HG03039 (cell line): ENCODE results near the gene VSIG8.

Source experiments
- ATAC-seq: cut with Tn5 transposase; IDR thresholded peaks from one replicate; pipeline ENCODE4 v1.9.1; 2021; ENCODE audit warnings: mild to moderate bottlenecking, moderate library complexity; ENCODE audit not compliant: unreplicated experiment

VSIG8 gene

DNA sequence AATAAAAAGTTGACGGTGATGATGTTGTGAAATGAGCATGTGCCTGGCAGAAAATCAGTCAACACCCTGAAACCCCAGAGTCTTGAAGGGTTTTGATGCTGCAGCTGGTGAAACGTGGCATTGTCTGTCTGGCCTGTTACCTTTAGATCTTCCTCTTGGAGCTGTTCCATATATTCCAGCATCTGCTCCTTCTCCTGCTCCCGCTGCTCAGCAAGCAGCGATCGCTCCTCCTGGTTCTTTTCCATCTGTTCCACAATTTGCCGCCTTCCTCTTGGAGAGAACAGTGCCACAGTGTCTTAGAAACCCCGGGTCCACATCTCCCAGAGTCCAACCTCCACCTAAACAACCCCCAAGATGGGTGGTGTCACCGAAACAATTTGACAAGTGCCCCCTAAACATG is 21.8 kb upstream of the VSIG8 start:
- no peak for ATAC-seq

DNA sequence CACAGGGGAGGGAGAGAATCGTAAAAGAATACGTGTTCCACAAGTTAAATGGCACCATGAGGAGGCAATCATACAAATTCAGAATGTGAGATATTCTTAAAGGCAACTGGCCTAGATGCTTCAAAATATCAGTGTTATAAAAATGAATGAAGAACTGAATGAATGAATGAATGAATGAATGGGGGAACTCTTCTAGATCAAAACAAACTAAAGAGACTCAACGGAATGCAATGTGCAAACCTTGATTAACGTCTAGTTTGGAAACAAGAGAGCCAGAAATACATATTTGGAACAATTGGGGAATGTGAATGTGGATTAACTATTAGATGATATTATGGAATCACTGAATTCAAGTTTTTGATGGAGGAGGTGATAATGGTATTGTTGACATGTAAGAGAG is 20.7 kb upstream of the VSIG8 start:
- no peak for ATAC-seq

DNA sequence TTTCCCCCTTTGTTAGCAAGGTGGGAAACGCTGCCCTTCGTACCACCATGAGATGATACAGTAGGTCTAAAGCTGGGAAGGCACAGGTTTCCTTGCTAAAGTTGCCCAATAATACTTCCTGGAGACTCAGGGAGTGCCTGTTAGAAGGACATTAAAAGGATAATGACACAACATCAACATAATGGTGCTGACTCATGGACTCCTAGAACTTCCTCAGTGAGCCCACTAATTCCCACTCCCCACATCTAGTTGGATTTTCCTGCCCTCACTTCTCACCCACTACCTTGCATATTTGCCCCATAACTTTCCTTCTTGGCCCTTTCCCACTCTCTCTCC is 20.0 kb upstream of the VSIG8 start:
- ATAC-seq = no peak

DNA sequence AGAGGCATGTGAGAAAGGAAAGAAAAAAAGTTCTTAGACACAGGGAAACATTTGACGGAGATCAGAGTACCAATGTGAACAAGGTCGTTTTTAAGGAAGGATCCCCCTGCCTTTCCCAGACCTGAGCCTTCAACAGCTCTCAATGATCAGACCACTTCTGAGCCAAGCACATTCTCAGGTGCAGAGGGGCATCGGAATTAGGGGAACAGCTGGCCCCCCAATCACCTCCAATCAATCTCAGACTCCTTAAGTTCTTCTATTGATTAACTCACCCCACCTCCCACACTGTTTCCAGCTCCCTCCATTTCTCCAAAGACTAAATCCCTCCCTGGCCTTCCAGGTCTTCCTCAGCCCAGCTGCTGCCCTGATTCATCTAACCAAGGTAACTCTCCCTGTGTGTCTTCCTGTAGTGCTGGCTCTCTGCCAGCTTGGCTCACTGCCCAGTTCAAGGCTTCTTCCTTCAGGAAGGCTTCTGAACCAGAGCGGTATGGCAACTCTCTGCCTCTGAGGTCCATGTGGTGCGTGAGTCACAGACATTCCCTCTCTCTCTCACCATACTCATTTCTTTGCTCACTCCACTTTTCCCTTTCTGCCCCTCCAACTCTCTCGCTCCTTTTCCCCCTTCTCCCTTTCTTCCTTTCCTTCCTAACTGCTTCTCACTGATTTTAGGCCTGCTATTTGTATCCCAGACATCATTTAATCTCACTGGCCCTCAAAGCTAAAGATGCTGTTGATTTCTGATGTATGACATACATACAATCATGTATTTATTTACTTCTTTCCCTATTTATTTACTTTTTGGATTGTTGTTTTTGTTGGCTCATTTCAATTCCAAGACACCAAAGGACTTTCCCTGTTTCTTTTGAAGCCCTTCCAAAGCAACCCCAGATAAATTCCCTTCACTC is 19.4 kb upstream of the VSIG8 start:
- no peak for ATAC-seq

DNA sequence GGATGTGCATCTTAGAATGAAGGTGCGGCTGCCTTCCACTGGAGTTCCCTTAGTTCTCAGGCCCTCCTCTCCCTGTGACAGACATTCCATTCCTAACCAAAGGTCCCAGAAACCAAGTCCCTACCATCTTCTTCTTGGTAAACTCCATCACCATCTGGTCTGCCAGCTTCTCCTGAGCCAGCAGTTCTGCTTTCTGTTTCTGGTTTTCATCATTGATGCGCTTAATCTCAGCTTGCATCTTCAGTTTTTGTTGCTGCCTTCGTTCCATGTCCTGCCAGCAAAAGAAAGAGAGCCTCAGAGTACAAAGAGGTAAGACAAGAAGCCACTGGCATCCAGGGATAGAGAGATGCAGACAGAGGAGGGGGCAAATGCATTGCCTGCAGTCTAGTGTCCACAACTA is 18.0 kb upstream of the VSIG8 start:
- ATAC-seq = no peak

DNA sequence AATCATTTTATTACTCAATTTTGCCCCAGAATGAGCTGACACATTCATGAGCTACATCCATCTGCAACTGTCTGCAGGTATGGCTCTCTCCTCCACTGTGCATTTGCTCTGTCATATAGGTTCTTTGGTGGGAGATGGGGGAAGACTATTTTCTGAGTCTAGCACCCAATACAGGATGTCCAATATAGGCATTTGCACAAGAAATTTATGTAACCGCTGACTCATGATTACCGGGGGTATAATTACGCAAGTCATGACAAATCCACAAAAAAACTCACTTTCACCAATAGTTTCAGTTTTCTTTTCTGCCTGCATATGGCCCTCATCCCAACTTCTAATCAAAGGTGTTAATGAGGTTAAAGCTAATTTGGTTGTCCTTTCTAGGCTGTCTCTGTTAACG is 17.5 kb upstream of the VSIG8 start:
- no peak for ATAC-seq

DNA sequence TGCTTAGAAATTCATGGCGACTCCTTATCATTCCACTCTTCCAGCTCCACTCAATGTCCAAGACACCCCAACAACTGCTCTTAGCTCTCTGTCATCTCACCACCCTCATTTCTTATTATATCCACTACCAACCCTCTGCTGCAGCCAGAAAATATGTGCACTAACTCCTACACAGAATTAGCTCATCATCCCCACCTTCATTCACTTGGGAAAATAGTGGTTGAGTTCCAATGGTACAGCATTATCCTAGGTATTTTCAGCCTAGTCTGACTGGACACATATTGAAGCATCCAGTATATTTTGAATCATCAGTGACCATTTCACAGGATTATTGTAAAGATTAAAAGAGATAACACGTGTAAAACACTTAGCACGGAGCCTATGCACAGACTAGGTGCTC is 16.7 kb upstream of the VSIG8 start:
- ATAC-seq = no peak

DNA sequence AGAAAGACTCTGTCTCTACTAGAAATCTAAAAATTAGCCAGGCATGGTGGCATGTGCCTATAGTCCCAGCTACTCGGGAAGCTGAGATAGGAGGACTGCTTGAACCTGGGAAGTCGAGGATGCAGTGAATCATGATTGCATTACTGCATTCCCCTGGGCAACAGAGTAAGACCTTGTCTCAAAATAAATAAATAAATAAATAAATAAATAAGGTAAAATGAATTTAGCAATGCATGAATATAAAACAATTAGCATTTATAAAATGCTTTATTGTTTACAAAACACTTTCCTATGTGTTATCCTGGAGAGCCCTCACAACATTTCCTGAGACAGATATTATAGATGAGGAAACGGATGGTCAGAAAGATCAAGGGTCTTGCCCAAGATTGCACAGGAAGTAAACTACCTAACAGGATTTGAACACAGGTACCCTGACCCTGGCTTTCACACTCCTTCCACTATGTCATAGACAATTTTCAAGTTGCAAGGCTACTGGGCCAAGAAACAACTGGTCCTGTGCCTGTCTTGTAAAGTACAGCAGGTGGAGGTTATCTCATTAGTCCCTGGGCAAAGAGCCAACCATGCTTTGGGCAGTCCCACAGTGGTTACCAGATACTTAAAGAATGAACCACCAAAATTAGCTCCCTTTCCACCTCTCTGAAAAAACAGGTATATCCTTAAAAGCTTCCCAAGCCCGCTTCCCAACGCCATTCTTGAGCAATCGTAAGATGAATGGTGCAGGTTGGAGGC is 15.4 kb upstream of the VSIG8 start:
- ATAC-seq = no peak

DNA sequence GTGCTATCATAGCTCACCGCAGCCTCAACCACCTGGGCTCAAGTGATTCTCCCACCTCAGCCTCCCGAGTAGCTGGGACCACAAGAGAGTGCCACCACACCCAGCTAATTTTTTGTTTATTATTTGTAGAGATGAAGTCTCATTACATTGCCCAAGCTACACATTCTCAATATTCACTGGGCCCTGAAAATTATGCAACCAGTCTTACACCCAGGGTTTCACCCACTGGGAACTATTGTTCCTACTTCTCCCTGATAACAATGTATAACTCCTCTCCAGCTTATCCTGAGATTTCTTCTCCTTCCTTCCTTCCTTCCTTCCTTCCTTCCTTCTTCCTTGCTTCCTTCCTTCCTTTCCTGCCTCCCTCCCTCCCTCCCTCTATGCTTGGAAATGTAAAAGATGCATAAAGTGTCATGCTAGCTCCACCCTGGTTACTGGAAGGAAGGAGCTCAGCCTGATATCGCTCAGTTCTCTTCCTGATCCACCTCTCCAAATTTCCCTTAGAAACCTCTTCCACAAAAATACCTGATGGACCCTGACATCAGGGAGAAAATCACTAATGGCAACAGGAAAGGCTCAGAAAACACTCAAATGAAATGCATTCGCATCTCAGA is 11.2 kb upstream of the VSIG8 start:
- no peak for ATAC-seq

DNA sequence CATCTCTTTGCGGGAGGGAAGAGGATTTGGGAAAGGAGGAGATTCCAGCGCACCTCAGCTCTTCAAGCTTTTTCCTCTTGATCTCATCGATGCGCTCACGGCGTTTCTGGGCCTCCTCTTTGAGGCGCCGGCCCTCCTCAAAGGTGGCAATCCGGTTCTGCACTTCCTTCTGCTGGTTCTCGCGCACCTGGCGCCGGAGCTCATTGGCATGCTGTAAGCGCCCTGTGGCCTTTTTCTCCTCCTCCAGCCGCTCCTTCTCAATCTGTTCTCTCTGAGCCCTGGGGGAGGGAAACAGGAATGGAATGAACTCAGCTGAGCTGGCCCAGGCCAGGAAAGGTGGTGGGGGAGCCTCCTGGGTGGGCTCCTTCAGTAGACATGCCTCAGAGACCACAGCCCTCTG is 10.4 kb upstream of the VSIG8 start:
- ATAC-seq = no peak

DNA sequence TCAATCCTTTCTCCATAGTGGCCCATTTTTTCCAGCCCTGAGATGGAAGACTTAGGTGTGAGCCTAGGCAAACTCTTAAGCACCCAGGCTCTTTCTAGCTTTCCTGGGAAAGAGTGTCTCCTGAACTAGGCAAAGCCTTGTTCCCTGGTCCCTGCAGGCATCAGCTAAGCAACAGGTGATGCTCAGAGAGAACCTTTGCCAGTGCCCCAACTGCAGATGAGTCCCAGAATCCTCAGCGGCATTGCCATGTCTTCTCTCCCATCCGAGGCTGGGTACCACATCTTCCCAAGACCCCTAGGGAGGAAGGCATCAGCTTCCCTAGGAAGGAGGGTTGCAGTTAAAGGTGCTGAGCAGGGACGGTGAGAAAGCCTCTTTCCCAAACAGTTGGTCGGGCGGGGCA is 8.2 kb upstream of the VSIG8 start:
- ATAC-seq = no peak

DNA sequence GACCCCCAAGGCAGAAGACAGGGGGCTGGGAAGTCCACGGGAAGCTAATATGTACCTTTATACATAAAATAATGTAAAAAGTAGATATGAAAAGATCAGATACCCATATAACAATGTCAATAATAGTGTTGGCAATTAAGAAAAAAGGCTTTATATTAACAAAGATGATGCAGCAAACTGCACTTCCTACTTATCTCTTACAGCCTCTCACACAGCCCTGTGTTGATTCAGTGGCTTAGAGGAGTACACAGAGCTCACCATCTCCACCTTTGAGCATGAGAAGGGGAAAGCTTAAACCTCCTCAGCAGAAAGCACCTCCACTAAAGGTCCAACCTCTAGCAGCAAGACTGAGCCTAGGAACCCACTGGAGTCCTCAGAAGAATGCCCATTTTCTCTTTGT is 7.2 kb upstream of the VSIG8 start:
- no peak for ATAC-seq

DNA sequence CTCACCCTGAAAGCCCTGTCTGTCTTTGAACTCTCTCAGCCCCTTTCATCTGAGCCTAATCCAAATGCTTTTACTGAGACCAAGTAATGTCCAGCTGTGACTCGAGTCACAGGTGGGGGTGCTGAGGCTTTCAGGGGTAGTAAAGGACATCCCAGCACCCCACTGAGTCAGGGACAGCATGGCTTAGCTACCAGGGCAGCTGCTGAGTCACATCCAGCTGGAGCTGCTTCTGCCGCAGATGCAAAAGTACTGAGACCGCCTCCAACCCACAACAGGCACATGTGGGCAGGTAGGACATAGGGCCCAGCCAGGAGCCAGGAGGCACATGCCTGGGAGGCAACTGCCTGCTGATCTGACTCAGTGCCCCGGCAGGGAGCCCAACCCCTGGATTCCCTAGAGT is 6.7 kb upstream of the VSIG8 start:
- no peak for ATAC-seq

DNA sequence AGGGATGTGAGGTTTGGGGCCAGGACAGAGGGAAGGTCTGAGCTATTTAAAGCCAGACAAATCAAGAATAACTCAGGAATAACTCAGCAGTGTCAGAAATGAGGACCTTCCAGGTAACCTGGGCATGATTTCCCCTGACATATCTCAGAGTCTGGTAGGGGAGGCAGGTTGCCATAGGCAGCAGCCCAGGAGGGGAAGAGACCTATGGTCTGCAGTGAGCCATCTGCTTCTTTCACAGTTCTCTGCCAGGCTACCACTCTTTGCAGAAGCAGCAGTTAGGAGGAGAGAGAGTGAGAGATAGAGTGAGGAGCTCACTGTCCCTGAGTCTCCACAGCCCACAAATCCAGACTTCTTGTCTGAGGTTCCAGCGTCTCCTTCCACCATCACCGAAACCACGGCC is 6.3 kb upstream of the VSIG8 start:
- ATAC-seq = no peak

DNA sequence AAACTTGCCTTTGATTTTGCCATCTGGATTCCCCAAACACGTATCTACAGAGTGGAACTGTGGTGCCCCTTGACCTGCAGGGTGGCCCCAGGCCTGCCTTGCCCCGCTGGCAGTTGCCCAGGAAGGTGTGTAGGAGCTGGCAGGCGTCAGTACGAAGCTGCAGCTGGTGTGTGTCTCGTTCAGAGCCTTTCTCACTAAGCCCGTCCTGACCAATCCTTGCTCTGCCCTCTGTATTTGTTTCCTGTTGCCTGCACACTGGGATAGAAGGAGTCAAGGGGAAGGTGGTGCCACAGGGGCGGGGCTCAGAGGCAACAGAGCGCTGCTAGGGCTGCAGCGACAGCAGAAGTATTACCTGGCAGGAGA is 5.2 kb upstream of the VSIG8 start:
- ATAC-seq = no peak

DNA sequence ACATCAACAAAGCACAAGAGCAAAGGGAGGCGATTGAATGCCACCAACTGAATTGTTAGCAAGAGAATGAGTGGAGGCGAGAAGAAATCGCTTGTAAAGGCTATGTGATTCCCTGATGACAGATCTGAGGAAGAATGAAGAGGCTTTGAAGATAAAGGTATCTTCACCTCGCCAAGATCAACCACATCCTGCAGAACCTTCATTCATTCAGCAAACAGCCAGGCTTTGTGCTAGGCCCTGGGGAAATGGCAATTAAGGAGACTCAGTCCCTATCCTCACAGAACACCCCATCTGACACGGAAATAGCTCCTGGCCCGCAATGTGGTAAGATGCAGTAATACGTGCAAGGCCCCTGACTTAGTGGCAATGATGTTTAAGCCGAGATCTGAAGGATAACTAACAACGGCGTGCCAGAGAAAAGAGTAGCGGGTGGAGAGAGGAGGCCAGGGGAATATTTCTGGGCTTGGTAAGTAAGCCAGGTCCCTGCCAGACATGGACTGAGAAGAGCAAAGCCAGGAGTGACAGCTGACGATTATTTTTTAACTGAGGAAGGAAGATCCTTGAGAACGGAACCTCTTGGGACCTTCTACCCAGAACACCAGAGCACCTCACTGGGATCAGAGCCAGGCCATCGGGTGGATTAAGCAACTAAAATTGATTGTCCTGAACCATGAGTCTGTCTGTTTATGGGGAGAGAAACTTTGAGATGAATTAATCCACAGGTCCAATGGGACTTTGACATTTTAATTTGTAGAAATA is 4.6 kb upstream of the VSIG8 start:
- no peak for ATAC-seq

DNA sequence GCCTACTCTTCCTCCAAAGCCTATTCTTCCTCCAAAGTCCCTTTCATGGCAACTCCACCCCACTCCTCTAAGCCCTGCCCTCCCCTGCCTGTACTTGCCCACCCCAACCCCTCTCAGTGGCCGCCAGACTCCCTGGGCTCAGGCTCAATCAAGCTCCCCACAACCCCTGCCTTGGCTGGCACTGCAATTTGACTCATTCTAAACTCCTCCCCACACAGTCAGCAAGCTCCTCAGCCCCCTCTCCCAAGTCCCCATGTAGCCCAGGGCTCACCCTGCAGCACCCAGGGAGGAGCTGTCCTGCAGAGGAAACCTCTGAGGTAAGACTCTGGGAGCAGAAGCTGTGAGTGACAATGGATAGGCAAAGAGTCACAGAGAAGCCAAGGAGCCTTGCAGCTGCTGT is 3.6 kb upstream of the VSIG8 start:
- ATAC-seq = no peak

DNA sequence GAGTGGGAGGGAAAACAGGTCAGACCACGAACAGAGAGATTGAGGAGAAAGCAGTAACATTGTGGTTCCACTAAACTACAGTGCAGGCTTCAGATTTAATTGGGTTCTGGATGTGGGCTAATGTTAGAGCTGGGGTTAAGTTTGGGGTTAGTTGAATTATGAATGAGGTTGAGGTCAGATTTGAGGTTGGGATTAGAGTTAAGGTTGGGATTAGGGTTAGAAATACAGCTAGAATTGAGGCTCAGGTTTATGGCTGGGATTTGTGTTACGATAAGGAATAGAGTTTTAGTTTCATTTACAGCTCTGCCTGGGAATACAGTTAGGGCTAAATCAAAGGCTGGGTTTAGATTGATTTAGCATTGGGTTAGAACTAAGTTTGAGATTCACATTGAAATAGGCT is 1.8 kb upstream of the VSIG8 start:
- no peak for ATAC-seq

DNA sequence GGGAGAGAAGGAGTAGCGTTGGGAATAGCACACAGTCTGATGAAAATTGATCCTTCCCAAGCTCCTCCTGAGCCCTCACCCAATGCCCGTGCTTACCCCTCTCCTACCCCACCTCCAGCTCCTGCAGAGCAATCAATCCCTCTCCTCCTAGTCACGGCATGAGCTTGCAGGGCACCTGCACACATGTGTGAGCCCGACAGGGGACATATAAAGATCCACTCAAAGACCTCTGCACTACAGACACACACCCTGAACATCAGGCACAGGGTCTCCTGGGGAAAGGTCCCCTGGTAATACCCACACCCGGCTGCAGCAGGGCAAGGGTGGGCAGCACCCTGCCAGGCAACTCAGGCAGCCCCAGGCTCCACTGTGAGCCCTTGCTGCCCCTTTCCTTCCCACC is 426 bp downstream of the VSIG8 start:
- ATAC-seq = no peak

DNA sequence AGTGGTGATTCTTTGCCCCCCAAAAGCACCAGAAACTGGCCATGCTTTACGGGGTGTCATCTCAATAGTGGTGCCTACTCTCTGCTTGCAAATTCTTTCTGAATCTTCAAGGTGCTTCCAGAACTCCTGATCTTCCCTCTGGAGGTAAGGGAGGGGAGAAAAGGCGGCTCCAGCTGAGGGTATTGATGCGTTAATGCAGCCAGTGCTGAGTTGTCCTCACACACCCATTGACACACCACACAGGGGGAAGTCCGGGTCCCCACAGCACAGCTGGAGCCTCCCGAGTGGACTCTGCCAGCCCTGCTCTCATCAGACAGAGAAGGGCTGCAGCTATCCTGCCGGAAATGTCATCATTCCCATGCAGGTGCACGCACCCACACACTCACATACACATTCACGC is 1.2 kb downstream of the VSIG8 start:
- ATAC-seq = no peak

DNA sequence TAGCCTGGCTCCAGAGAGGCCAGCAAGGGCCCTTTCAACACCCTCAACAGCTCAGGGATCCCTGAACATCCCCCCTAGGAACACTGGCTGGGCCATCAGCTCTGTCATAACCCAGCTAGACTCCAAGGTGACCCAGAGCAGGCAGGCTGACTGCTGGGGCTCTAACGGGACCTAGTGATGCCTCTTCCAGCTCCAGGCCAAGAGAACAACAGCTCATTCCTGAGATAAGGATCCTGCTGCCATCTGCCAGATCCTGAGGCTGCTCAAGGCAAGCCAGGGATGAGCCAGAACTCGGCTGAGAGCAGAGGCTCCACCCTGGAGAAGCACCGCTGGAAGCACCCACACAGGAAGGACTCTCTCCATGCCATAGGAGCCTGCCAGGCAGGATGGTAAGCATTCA is 2.0 kb downstream of the VSIG8 start:
- no peak for ATAC-seq
